GM18519 (cell line): Measurements from ENCODE around the gene ZNF540.
A peak's percentile ranks its signal among the peaks of the same experiment; 100 is the strongest.
"Not testable (repeated sequence)": the region's sequence is repeated elsewhere in the genome, so short reads cannot be mapped to it uniquely, and the experiment has no call there.

Source experiments
- ATAC-seq: cut with Tn5 transposase; IDR thresholded peaks from one replicate; pipeline ENCODE4 v1.9.1; 2021; ENCODE audit warnings: mild to moderate bottlenecking, moderate library complexity; ENCODE audit not compliant: unreplicated experiment, low FRiP score

Gene ZNF540

DNA sequence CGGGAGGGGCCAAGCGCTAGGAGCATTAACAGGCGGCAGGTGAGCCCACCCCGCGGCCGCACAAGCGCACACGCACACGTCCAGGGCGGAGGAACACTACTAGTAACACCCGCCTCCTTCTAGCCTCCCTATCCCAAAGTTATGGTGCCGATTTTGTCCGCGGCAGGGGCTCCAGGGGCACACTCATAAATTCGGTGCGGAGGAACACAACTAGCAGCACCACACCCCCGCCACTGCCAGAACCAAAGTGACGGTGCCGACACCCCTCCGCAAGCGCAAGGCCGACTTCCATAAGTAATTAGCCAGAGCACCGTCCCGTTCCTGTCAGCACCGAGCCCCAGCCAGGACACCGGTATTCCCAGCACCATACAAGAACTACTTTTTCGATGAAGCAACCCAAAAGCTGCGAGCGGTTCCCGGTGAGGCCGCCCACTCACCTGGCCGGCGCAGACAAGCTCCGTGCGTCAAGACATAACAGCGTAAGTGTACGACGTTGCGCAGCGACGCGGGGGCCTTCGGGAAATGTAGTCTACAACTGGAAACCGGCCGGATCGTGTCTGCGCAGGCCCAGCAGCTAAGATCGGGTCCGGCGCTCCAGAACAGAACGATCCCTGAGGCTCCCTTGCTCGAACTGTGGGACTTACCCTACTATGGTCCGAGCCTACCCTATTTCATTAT, at the start of gene ZNF540, which contains the start of gene ZNF571:
Gene ZNF540 (plus strand): TSS at position 573 of the 678 bp plus-strand sequence. CDS start 3,572 bp downstream, outside the sequence.
Gene ZNF571 (minus strand): TSS at position 489 of the 678 bp plus-strand sequence. CDS start 8,116 bp downstream, outside the sequence.
- peak; percentile 89 for ATAC-seq

DNA sequence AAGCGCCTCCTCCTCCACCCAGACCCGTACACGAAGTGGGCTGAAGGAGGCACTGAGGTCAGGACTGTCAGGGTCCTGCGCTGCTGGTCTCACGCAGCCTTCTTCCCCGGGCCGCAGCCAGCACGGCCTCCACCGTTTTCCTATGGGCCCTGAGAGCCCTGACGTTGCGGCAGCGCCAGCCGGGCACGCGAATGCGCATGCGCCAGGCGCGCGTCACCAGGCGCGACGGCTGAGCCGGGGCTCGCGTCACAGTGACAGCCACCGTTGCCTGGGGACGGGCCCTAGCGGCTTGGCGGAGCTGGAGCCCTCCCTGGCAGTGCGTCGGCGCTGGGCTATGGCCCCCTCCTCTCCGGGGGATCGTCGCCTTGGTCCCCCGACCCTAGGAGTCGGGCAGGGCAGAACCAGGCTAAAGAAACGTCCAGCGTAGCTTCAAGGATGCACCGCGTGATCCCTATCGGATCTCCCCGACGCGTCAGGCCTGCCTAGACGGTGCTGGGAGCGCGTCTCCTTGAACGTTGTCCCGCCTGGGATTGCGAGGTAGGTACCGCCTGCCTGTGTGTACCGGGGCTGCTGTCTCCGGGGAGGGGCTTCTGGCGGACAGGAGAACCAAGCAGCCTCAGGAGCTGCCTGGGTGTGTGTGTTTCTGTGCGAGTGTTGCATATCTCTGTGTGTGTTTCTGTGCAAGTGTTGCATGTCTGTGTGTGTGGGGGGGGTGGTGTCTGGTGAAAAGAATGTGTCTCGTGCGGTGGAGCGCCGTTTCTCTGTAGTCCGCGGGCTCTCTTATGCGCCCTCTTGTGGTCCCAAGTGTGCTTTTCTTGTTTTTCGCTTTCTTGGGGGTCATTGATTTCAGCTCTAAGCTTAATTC, 43.3 kb upstream of the ZNF540 start:
- no peak for ATAC-seq

DNA sequence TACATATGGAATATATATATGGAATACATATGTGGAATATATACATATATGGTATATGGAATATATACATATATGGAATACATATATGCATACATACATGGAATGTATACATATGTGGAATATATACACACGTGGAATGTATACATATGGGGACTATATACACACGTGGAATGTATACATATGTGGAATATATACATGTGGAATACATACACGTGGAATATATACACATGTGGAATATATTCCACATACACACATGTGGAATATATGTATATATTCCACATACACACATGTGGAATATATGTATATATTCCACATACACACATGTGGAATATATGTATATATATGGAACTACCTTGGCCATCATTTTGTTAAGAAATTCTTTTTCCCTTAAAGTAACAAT, 31.2 kb upstream of the ZNF540 start:
- no peak for ATAC-seq

DNA sequence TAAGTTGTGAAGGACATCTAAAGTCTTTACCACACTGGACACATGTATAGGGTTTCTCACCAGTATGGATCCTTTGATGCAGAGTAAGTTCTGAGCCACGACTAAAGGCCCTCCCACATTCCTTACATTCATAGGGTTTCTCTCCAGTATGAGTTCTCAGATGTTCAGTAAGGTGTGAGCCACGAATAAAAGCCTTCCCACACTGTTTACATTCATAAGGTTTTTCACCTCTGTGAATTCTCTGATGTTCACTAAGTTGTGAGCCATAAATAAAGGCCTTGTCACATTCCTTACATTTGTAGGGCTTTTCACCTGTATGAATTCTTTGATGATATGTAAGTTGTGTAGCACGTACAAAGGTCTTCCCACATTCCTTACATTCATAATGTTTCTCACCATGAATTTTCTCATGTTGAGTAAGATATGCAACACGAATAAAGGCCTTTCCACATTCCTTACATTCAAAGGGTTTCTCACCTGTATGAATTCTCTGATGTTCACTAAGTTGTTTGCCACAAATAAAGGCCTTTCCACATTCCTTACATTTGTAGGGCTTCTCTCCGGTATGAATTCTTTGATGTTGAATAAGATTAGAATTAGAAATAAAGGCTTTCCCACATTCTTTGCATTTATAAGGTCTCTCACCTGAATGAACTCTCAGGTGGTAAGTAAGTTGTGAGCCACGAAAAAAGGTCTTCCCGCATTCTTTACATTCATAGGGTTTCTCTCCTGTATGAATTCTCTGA, 29.9 kb upstream of the ZNF540 start:
- ATAC-seq: no peak

- no peak for ATAC-seq
Observed at GRCh38 chr19:37565370-37565669, 29.4 kb upstream of the ZNF540 start.

DNA sequence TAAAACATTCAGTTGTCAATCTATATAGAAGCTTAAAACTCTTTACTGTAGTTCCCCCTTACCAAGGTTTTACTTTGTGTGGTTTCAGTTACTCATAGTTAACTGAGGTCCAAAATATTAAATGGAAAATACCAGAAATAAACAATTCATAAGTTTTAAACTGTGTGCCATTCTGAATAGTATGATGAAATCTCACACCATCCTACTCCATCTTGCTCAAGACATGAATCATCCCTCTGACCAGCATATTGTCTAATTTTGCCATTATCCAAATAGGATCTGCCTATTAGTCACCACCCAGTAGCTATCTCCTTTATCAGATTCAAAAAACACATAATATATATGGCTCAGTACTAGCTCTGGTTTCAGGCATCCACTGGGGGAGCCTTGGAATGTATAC, 22.5 kb upstream of the ZNF540 start:
- no peak for ATAC-seq

DNA sequence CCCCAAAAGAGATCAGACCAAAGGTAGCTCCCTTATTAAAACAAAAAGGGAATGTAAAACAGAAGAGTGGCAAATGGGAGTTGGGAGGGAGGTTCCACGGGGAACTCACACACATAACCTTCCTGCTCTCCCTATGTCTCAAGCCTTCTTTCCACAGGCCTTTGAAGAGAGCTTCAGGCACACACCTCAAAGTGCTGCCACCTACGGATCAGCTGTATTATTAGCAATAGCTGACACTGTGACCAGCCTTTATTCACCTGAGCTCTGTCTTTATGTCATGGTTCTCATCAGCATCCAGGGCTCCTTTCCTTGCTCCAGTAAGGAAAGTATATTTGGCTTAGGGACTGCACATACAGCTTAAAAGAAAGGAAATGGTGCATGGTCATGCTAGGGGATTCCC, 11.3 kb upstream of the ZNF540 start:
- ATAC-seq: no peak

DNA sequence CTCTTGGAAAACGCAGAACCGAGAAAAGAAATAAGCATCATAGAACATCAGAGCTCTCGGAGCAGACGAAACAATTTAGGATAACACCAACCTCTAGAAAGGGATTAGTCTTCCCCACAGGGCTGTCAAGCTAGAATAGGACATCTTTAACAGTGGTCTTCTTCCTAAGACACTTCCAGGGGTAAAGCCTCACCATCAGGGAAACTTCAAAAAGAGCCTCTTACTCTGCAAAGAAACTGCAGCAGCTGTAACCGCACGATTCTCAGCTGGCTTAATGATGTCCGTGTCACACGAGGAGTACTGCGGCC, 726 bp upstream of the ZNF540 start:
- no peak for ATAC-seq

- ATAC-seq: no peak
Observed at GRCh38 chr19:37594982-37595382, 306 bp downstream of the ZNF540 start.

GRCh38 chr19:37635076-37636056, 40.7 kb downstream of the ZNF540 start:
- ATAC-seq: no peak

DNA sequence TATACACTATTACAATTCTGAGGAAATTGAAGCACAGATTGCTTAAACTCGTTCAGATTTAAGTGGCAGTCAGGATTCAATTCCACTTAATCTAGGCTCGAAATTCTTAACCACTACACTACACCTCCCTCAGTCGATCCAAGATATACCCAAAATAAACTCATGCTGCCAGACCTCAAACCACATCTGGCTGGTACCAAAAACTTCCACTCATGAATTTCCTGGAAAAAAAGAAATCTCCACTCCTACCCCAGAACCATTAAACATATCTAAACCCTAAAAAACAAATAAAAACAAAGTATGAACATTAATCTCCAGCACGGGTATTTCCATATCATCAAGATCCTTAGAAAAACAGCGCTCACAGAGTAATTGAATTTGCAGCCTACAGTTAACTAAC, 59.4 kb downstream of the ZNF540 start:
- no peak for ATAC-seq

GRCh38 chr19:37654629-37655300, 60.1 kb downstream of the ZNF540 start:
- ATAC-seq: peak; percentile 20

GRCh38 chr19:37655301-37655688, 60.6 kb downstream of the ZNF540 start, which contains the start of gene ZFP30:
TSS of gene ZFP30 (minus strand) at chr19:37655465. CDS start at chr19:37647822, 7,643 bp downstream.
- ATAC-seq: peak; percentile 20

DNA sequence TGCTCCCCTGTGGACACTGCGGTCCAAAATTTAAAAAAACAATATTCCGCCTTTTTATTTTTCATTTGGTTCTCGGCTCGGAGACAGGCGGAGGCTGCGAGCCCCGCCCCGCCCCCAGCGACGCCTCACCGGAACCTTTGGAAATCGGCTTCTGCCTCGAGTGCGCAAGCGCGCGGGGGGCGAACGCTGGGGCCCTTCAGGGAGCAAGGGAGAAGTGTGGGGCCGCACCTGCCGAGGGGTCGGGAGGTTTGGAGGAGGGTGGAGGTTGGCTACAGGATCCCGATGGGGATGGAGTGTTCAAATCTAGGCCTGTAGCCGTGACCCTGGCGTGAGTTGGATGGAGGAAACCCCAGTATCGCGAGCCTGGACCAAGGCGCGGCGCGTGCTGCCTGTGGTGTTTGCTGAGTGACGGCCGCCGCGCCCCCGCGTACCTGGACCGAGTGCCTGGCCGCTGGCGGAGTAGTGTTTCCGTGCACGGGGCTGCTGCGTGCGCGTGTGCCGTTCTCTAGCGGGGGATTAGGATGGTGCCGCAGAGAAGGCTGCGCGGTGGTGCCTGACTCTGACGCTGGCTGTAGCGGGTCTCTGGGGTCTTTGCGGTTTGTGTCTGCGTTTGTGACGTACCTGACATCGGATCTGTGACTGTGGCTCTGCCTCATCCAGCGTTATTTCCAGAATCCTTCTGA, 61.2 kb downstream of the ZNF540 start:
- ATAC-seq: peak; percentile 40

- not testable (repeated sequence) for ATAC-seq
Observed at GRCh38 chr19:37657157-37657556, 62.5 kb downstream of the ZNF540 start.
